GM23338 (cell line): ENCODE measurements around the gene PRSS23. TPM values are rescaled to one million over a fixed set of nuclear protein-coding genes. Genes with fewer than 3 reads are reported as not detected.

Source experiments
- ATAC-seq: fragments of 200-7000 bp; cut with Tn5 transposase; 3 replicates; pipeline ENCODE4 v1.9.1; 2020
- DNase-seq: peaks from one replicate; pipeline ENCODE4 v3.0.0-alpha.2; 2015; ENCODE audit warnings: low spot score
- H2AFZ ChIP-seq: fragments of 200-600 bp; sonication (generic); 2 replicates; pipeline ENCODE4 v1.8.0; 2016; ENCODE audit warnings: antibody characterized with exemption, mild to moderate bottlenecking, moderate library complexity
- H3F3A ChIP-seq: fragments of 200-600 bp; sonication (generic); replicated peaks from 2 replicates; pipeline ENCODE4 v1.8.0; 2017; ENCODE audit warnings: antibody characterized with exemption, mixed run types, low read depth
- H3K27ac ChIP-seq: fragments of 200-600 bp; sonication (generic); 2 replicates; pipeline ENCODE4 v1.6.1; 2016; ENCODE audit warnings: low read depth
- H3K27me3 ChIP-seq: fragments of 200-600 bp; sonication (generic); 2 replicates; pipeline ENCODE4 v1.8.0; 2016; ENCODE audit warnings: mild to moderate bottlenecking, mixed run types, moderate library complexity; ENCODE audit not compliant: insufficient read depth
- H3K36me3 ChIP-seq: fragments of 200-600 bp; sonication (generic); 2 replicates; pipeline ENCODE4 v1.8.0; 2016; ENCODE audit warnings: mild to moderate bottlenecking; ENCODE audit not compliant: insufficient read depth
- H3K4me1 ChIP-seq: fragments of 200-600 bp; sonication (generic); 2 replicates; pipeline ENCODE4 v1.8.0; 2016; ENCODE audit warnings: mild to moderate bottlenecking, moderate library complexity; ENCODE audit not compliant: insufficient read depth
- H3K4me2 ChIP-seq: fragments of 200-600 bp; sonication (generic); 2 replicates; pipeline ENCODE4 v1.7.1; 2017; ENCODE audit warnings: mixed run types
- H3K4me3 ChIP-seq: fragments of 200-600 bp; sonication (generic); 2 replicates; pipeline ENCODE4 v1.6.1; 2016; ENCODE audit warnings: mixed run types
- H3K79me2 ChIP-seq: fragments of 200-600 bp; sonication (generic); replicated peaks from 2 replicates; pipeline ENCODE4 v1.8.0; 2017; ENCODE audit warnings: mild to moderate bottlenecking; ENCODE audit not compliant: insufficient read depth
- H3K9me2 ChIP-seq: fragments of 200-600 bp; sonication (generic); 2 replicates; pipeline ENCODE4 v1.8.0; 2017; ENCODE audit not compliant: insufficient read depth
- H4K20me1 ChIP-seq: fragments of 200-600 bp; sonication (generic); replicated peaks from 2 replicates; pipeline ENCODE4 v1.8.0; 2017; ENCODE audit warnings: mild to moderate bottlenecking; ENCODE audit not compliant: insufficient read depth
- H3K27ac Mint-ChIP-seq: 2 replicates; pipeline ENCODE4 v1.8.0; 2020; ENCODE audit warnings: inconsistent platforms, mild to moderate bottlenecking, moderate library complexity, mixed read lengths
- H3K27me3 Mint-ChIP-seq: 3 replicates; pipeline ENCODE4 v1.8.0; 2022; ENCODE audit warnings: low read depth, mild to moderate bottlenecking, moderate library complexity, mixed read lengths, inconsistent platforms; ENCODE audit not compliant: insufficient read depth, poor library complexity
- H3K36me3 Mint-ChIP-seq: 3 replicates; pipeline ENCODE4 v1.8.0; 2021; ENCODE audit warnings: low read depth, mild to moderate bottlenecking, inconsistent platforms, moderate library complexity, mixed read lengths
- H3K4me1 Mint-ChIP-seq: 3 replicates; pipeline ENCODE4 v1.8.0; 2020; ENCODE audit warnings: mild to moderate bottlenecking, inconsistent platforms, mixed read lengths
- H3K4me3 Mint-ChIP-seq: 3 replicates; pipeline ENCODE4 v1.8.0; 2021; ENCODE audit warnings: moderate library complexity, mild to moderate bottlenecking, inconsistent platforms, mixed read lengths
- H3K9me3 Mint-ChIP-seq: 3 replicates; pipeline ENCODE4 v1.8.0; 2020; ENCODE audit warnings: moderate library complexity, mild to moderate bottlenecking, inconsistent platforms, mixed read lengths
- CREB1 ChIP-seq: fragments of 250-450 bp; sonication (Bioruptor Pico); IDR thresholded peaks from 2 replicates; pipeline ENCODE4 v1.5.0; 2020; ENCODE audit warnings: low read depth, mild to moderate bottlenecking, moderate library complexity
- CTCF ChIP-seq, 2 experiments: fragments of 200-600 bp in 1 of 2; sonication (generic) in 1 of 2; conservative IDR thresholded peaks; 2 replicates each; pipeline versions ENCODE4 v1.5.1 to v1.6.1; 2016 to 2017; ENCODE audit warnings: antibody characterized with exemption in 2 of 2, low read depth in 2 of 2, mild to moderate bottlenecking in 2 of 2, moderate library complexity in 1 of 2
- ETS1 ChIP-seq: IDR thresholded peaks from 2 replicates; pipeline ENCODE4 v1.6.1; 2016; ENCODE audit warnings: antibody characterized with exemption
- EZH2 ChIP-seq: fragments of 200-600 bp; sonication (generic); IDR thresholded peaks from one replicate; pipeline ENCODE4 v1.8.0; 2017; ENCODE audit warnings: antibody characterized with exemption, mild to moderate bottlenecking, low read depth; ENCODE audit not compliant: unreplicated experiment
- EZH2phosphoT487 ChIP-seq: fragments of 200-600 bp; sonication (generic); IDR thresholded peaks from one replicate; pipeline ENCODE4 v1.8.1; 2018; ENCODE audit warnings: antibody characterized with exemption; ENCODE audit not compliant: unreplicated experiment
- JUNB ChIP-seq: IDR thresholded peaks from one replicate; pipeline ENCODE4 v1.6.1; 2016; ENCODE audit warnings: antibody characterized with exemption; ENCODE audit not compliant: unreplicated experiment
- NANOG ChIP-seq: IDR thresholded peaks from 2 replicates; pipeline ENCODE4 v1.6.1; 2016; ENCODE audit warnings: antibody characterized with exemption, borderline replicate concordance
- POLR2AphosphoS5 ChIP-seq: IDR thresholded peaks from 2 replicates; pipeline ENCODE4 v1.6.1; 2016; ENCODE audit warnings: antibody characterized with exemption, low read depth
- REST ChIP-seq: IDR thresholded peaks from one replicate; pipeline ENCODE4 v1.6.1; 2018; ENCODE audit warnings: antibody characterized with exemption; ENCODE audit not compliant: unreplicated experiment
- STAT1 ChIP-seq: IDR thresholded peaks from one replicate; pipeline ENCODE4 v1.6.1; 2016; ENCODE audit warnings: antibody characterized with exemption; ENCODE audit not compliant: unreplicated experiment
- ZNF114 ChIP-seq: fragments of 250-450 bp; sonication (Bioruptor Pico); IDR thresholded peaks from 2 replicates; pipeline ENCODE4 v1.5.0; 2020; ENCODE audit warnings: mild to moderate bottlenecking, moderate library complexity
- ZNF331 ChIP-seq: fragments of 250-450 bp; sonication (Bioruptor Pico); IDR thresholded peaks from 2 replicates; pipeline ENCODE4 v1.5.0; 2020; ENCODE audit warnings: low read depth, mild to moderate bottlenecking, moderate library complexity
- ZNF462 ChIP-seq: fragments of 250-450 bp; sonication (Bioruptor Pico); IDR thresholded peaks from 2 replicates; pipeline ENCODE4 v1.5.0; 2020; ENCODE audit warnings: mild to moderate bottlenecking, moderate library complexity
- polyA plus RNA-seq: library from polyadenylated mRNA; unstranded; fragments of >200 nt; fragmentation: Nextera tagmentation; extraction: Ambion mirVana; gene quantifications from 2 replicates; pipeline ENCODE4 v1.2.1, GENCODE V29; 2016
- total RNA-seq: library from RNA; depleted of rRNA; stranded (reverse); fragments of >200 nt; shearing (Covaris generic); gene quantifications from 2 replicates; pipeline ENCODE4 v1.2.3, GENCODE V29; 2014

The PRSS23 gene
- total and polyA plus RNA-seq, 2 experiments from 2014 or later: 3.9 to 4.7 TPM

- Histone ChIP-seq H3K36me3 (no peaks in the 10 kb centered on the region), H3K79me2 (no peaks in the 10 kb centered on the region), H3K27ac (no peak overlapping the region), H4K20me1 (no peaks in the 10 kb centered on the region), H3F3A (no peaks in the 10 kb centered on the region), H3K4me3 (no peak overlapping the region), H3K4me1 (no peaks in the 10 kb centered on the region), H3K27me3 (no peaks in the 10 kb centered on the region), H2AFZ (no peak overlapping the region), H3K9me2 (no peaks in the 10 kb centered on the region), H3K4me2 (no peak overlapping the region)
- Mint-ChIP-seq H3K36me3 (no peaks in the 10 kb centered on the region), H3K9me3 (no peaks in the 10 kb centered on the region), H3K27ac (no peak overlapping the region), H3K27me3 (no peaks in the 10 kb centered on the region), H3K4me3 (no peak overlapping the region), H3K4me1 (no peaks in the 10 kb centered on the region; the same call in 2 of the 3 replicates)
- ATAC-seq: no peak
- no peak for DNase-seq
- no peak for TF ChIP-seq ETS1
- TF ChIP-seq JUNB: no peak
- no peak for TF ChIP-seq CREB1
- no peak for TF ChIP-seq ZNF114
- no peak for TF ChIP-seq ZNF331
- TF ChIP-seq EZH2phosphoT487: no peak
- TF ChIP-seq NANOG: no peak
- no peak for TF ChIP-seq ZNF462 (CRISPR knock-in tag)
- TF ChIP-seq POLR2AphosphoS5: no peak
- TF ChIP-seq EZH2: no peak
- TF ChIP-seq REST: no peak
- no peak for TF ChIP-seq STAT1
- TF ChIP-seq CTCF (conservative IDR thresholded peaks at IDR 0.05; ENCODE audit: low read depth in 2 of 2): no peak
Observed at GRCh38 chr11:86790195-86790725, 10.1 kb upstream of the PRSS23 start.
